Stromal cell of bone marrow (primary cell): Measurements from ENCODE around the gene DNAH3.
"Not testable (repeated sequence)": the region's sequence is repeated elsewhere in the genome, so short reads cannot be mapped to it uniquely, and the experiment has no call there.

Experiments
- DNase-seq: peaks from one replicate; pipeline ENCODE4 v3.0.0-alpha.2; 2012; ENCODE audit warnings: low read depth

DNAH3 gene

GRCh38 chr16:20940871-20941635 lies 209.6 kb downstream of the DNAH3 start:
- no peak for DNase-seq

- DNase-seq = no peak
Observed at GRCh38 chr16:20939611-20940010, 211.0 kb downstream of the DNAH3 start.

GRCh38 chr16:20938426-20938825 lies 212.2 kb downstream of the DNAH3 start:
- DNase-seq = peak; percentile 74

GRCh38 chr16:20937736-20938135 lies 212.9 kb downstream of the DNAH3 start:
- no peak for DNase-seq

- DNase-seq = no peak
Observed at GRCh38 chr16:20933589-20933988, 217.1 kb downstream of the DNAH3 start.

- DNase-seq = no peak
Observed at GRCh38 chr16:20931066-20931600, 219.5 kb downstream of the DNAH3 start.

- no peak for DNase-seq
Observed at GRCh38 chr16:20930365-20930690, 220.3 kb downstream of the DNAH3 start.

- DNase-seq = not testable (repeated sequence)
Observed at GRCh38 chr16:20929676-20930364, 220.8 kb downstream of the DNAH3 start.

- DNase-seq = no peak
Observed at GRCh38 chr16:20928774-20929411, 221.8 kb downstream of the DNAH3 start.

- no peak for DNase-seq
Observed at GRCh38 chr16:20925751-20926150, 224.9 kb downstream of the DNAH3 start.

- DNase-seq = no peak
Observed at GRCh38 chr16:20923876-20924275, 226.8 kb downstream of the DNAH3 start.

GRCh38 chr16:20920799-20921198 lies 229.8 kb downstream of the DNAH3 start:
- no peak for DNase-seq

GRCh38 chr16:20920091-20920490 lies 230.6 kb downstream of the DNAH3 start:
- DNase-seq = no peak

GRCh38 chr16:20918486-20919239 lies 232.0 kb downstream of the DNAH3 start:
- DNase-seq = peak; percentile 75

GRCh38 chr16:20916942-20917341 lies 233.7 kb downstream of the DNAH3 start:
- no peak for DNase-seq

GRCh38 chr16:20916289-20916688 lies 234.4 kb downstream of the DNAH3 start:
- DNase-seq = no peak

- peak; percentile 59 for DNase-seq
Observed at GRCh38 chr16:20911361-20911760, 239.3 kb downstream of the DNAH3 start.

- peak; percentile 95 for DNase-seq
Observed at GRCh38 chr16:20910781-20911321, 239.8 kb downstream of the DNAH3 start.

GRCh38 chr16:20906341-20907255 lies 244.0 kb downstream of the DNAH3 start:
- DNase-seq = peak; percentile 79

GRCh38 chr16:20905576-20905975 lies 245.1 kb downstream of the DNAH3 start:
- no peak for DNase-seq
